ENCODE measurements around the gene ADAM22. TPM values are rescaled to one million over a fixed set of nuclear protein-coding genes. Genes with fewer than 3 reads are reported as not detected.

Gene ADAM22
- total and polyA plus RNA-seq, 10 of the 15 experiments (the other 5 are each of a cell fraction or from before 2014, with no cell fraction given) = 1.4 to 24.5 (median 7.6) TPM

GRCh38 chr7:88132725-88133124, 198.7 kb downstream of the ADAM22 start (continued):
- no peak for TF ChIP-seq ZNF274 (IDR thresholded peaks at IDR 0.05; ENCODE audit: insufficient read depth, insufficient read length)
- no peak for TF ChIP-seq EGR1 (IDR thresholded peaks at IDR 0.05; ENCODE audit: borderline replicate concordance in 1 of 2, low read depth in 2 of 2, low read length in 2 of 2)
- TF ChIP-seq NBN (IDR thresholded peaks at IDR 0.05) = peak; percentile 51; the same call in 1 of the 2 replicates
- no peak for TF ChIP-seq PAX5 (IDR thresholded peaks at IDR 0.05; ENCODE audit: borderline replicate concordance, low read depth, low read length)
- TF ChIP-seq BCL11A (IDR thresholded peaks at IDR 0.05; ENCODE audit: low read depth, low read length) = no peak
- TF ChIP-seq ZNF622 (IDR thresholded peaks at IDR 0.05) = no peak
- no peak for TF ChIP-seq TCF3 (IDR thresholded peaks at IDR 0.05; ENCODE audit: borderline replicate concordance, insufficient read depth, low read depth, low read length)
- no peak for TF ChIP-seq CEBPZ (IDR thresholded peaks at IDR 0.05; ENCODE audit: low read depth, low read length)
- no peak for TF ChIP-seq HDGF (IDR thresholded peaks at IDR 0.05)
- TF ChIP-seq PRDM15 (CRISPR knock-in tag; IDR thresholded peaks at IDR 0.05) = no peak
- no peak for TF ChIP-seq RUNX3 (IDR thresholded peaks at IDR 0.05; ENCODE audit: low read length)
- no peak for TF ChIP-seq NR2C1 (IDR thresholded peaks at IDR 0.05)
- TF ChIP-seq FOXM1 (IDR thresholded peaks at IDR 0.05; ENCODE audit: low read depth, low read length) = no peak
- no peak for TF ChIP-seq E2F4 (IDR thresholded peaks at IDR 0.05; ENCODE audit: low read depth, low read length)

Data from GM12878 (cell line).